Ovary (tissue), 3 donors: ENCODE results near the gene DUSP22.

Source experiments
- CTCF ChIP-seq, 3 donors: fragments of 450-650 bp in 2 of 3; fragments of 200-600 bp in 1 of 3; IDR thresholded peaks; one replicate each; pipeline versions ENCODE4 v1.5.1 to v1.8.0; 2016 to 2022; ENCODE audit warnings: antibody characterized with exemption in 3 of 3, mild to moderate bottlenecking in 1 of 3
- EP300 ChIP-seq: sonication (generic); formaldehyde crosslinking; IDR thresholded peaks from one replicate; pipeline ENCODE4 v1.6.1; 2017; ENCODE audit warnings: antibody characterized with exemption
- donor health status: DM: no; HTN: no; CAD: no.

DNA sequence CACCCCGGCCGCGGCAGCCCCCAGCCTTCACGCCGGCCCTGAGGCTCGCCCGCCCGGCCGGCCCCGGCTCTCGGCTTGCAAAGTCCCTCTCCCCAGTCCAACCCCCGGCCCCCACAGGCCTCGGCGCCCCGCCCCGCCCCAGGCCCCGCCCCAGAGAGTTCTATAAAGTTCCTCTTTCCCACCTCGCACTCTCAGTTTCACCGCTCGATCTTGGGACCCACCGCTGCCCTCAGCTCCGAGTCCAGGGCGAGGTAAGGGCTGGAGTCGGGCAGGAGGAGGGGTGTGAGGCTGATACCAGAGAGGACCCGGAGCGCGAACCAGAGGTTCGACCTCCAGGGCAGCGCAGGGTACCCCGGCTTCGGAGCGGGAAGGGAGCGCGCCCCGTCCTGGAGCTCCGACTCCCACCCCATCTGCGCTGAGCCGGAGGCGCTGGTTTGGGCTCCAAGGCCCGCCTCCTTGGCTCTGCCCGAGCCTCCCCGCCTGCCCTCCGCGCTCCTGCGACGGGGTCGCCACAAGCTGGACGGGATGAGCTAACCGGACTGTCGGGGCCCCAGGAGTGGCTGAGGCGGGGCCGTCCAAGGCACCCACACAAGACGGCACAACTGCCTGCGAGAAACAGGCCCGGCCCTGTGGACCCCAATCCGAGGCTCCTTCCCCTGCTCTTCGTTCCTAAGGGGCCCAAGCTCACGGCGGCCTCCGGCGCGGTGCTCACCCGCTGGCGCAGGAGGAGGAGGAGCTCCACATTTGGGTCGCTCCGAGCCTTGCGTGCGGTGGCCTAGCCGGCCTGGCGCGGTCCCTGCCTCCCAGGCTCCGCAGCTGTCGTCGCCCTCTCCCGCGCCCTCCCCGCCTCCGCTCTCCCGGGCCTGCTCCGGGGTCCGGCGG is 99.5 kb downstream of the DUSP22 start, which contains the start of gene IRF4:
- TF ChIP-seq EP300 (no peak), CTCF (IDR thresholded peaks at IDR 0.05) (no peak)
